Cardiac muscle cell (in vitro differentiated cells and primary cell): Measurements from ENCODE around the gene SMARCC2. TPM values are rescaled to one million over a fixed set of nuclear protein-coding genes. Genes with fewer than 3 reads are reported as not detected.

ENCODE experiments used
- DNase-seq, 2 donors: peaks; one replicate each; pipeline versions ENCODE4 v3.0.0 to v3.0.0-alpha.2; 2010 to 2017; ENCODE audit warnings: low read depth in 1 of 2, low spot score in 1 of 2
- H3K27ac ChIP-seq: fragments of 200-600 bp; sonication (generic); 2 replicates; pipeline ENCODE4 v1.5.1; 2016
- H3K27me3 ChIP-seq: fragments of 200-600 bp; sonication (generic); 2 replicates; pipeline ENCODE4 v1.6.0; 2016; ENCODE audit warnings: control low read depth
- H3K36me3 ChIP-seq: fragments of 200-600 bp; sonication (generic); 2 replicates; pipeline ENCODE4 v1.5.1; 2016; ENCODE audit warnings: control low read depth
- H3K4me1 ChIP-seq: fragments of 200-600 bp; sonication (generic); 2 replicates; pipeline ENCODE4 v1.8.1; 2017; ENCODE audit warnings: low read depth, mild to moderate bottlenecking, mixed run types
- H3K4me3 ChIP-seq: fragments of 200-600 bp; sonication (generic); 2 replicates; pipeline ENCODE4 v1.5.1; 2016; ENCODE audit warnings: mild to moderate bottlenecking
- H3K9me3 ChIP-seq: fragments of 200-600 bp; sonication (generic); 2 replicates; pipeline ENCODE4 v1.5.1; 2017; ENCODE audit warnings: low read depth, mild to moderate bottlenecking, control low read depth
- CTCF ChIP-seq: IDR thresholded peaks from 2 replicates; pipeline ENCODE4 v1.5.1; 2012; ENCODE audit warnings: low read depth, mild to moderate bottlenecking, low read length
- polyA plus RNA-seq: library from polyadenylated mRNA; unstranded; fragments of >200 nt; fragmentation: Nextera tagmentation; extraction: Ambion mirVana; gene quantifications from 2 replicates; pipeline ENCODE4 v1.2.1, GENCODE V29; 2016
- total RNA-seq: library from RNA; depleted of rRNA; stranded (reverse); fragments of >200 nt; gene quantifications from 2 replicates; pipeline ENCODE4 v1.2.3, GENCODE V29; 2016

Gene SMARCC2
- total and polyA plus RNA-seq, 2 experiments from 2014 or later: 79.6 to 94.2 TPM

GRCh38 chr12:56146492-56147460 is 42.5 kb downstream of the SMARCC2 start:
- H3K4me3 ChIP-seq: no peak overlapping the region
- no peaks in the 10 kb centered on the region for H3K4me1 ChIP-seq
- peak in 1 of 2 donors; percentile 56 for DNase-seq
- no peak overlapping the region for H3K27ac ChIP-seq
- no peaks in the 10 kb centered on the region for H3K9me3 ChIP-seq
- peaks cover 28% of the 10 kb centered on the region for H3K36me3 ChIP-seq
- H3K27me3 ChIP-seq: no peaks in the 10 kb centered on the region
- TF ChIP-seq CTCF: no peak

GRCh38 chr12:56145217-56145616 is 44.1 kb downstream of the SMARCC2 start:
- no peak for TF ChIP-seq CTCF
- no peaks in the 10 kb centered on the region for H3K27me3 ChIP-seq
- no peaks in the 10 kb centered on the region for H3K9me3 ChIP-seq
- no peak for DNase-seq
- peaks cover 28% of the 10 kb centered on the region for H3K36me3 ChIP-seq
- no peaks in the 10 kb centered on the region for H3K4me1 ChIP-seq
- H3K27ac ChIP-seq: no peak overlapping the region
- H3K4me3 ChIP-seq: no peak overlapping the region

- Histone ChIP-seq H3K4me1 (no peaks in the 10 kb centered on the region), H3K27me3 (no peaks in the 10 kb centered on the region), H3K36me3 (peaks cover 28% of the 10 kb centered on the region), H3K4me3 (no peak overlapping the region), H3K27ac (no peak overlapping the region), H3K9me3 (no peaks in the 10 kb centered on the region)
- DNase-seq: no peak
- no peak for TF ChIP-seq CTCF
Observed at GRCh38 chr12:56143870-56144269, 45.4 kb downstream of the SMARCC2 start.

GRCh38 chr12:56143217-56143616 is 46.1 kb downstream of the SMARCC2 start:
- no peak for TF ChIP-seq CTCF
- H3K27ac ChIP-seq: no peak overlapping the region

GRCh38 chr12:56141946-56142784 is 47.1 kb downstream of the SMARCC2 start:
- no peak for TF ChIP-seq CTCF
- peaks cover 43% of the 10 kb centered on the region for H3K36me3 ChIP-seq

More at GRCh38 chr12:56143217-56143616, 46.1 kb downstream of the SMARCC2 start:
- peaks cover 33% of the 10 kb centered on the region for H3K36me3 ChIP-seq
- no peak for DNase-seq
- no peaks in the 10 kb centered on the region for H3K27me3 ChIP-seq
- H3K4me1 ChIP-seq: no peaks in the 10 kb centered on the region
- H3K4me3 ChIP-seq: no peak overlapping the region
- no peaks in the 10 kb centered on the region for H3K9me3 ChIP-seq

More at GRCh38 chr12:56141946-56142784, 47.1 kb downstream of the SMARCC2 start:
- no peaks in the 10 kb centered on the region for H3K4me1 ChIP-seq
- H3K4me3 ChIP-seq: no peak overlapping the region
- no peak for DNase-seq
- no peaks in the 10 kb centered on the region for H3K9me3 ChIP-seq
- no peaks in the 10 kb centered on the region for H3K27me3 ChIP-seq
- no peak overlapping the region for H3K27ac ChIP-seq
